Measurements from ENCODE around the gene TMCC3.
"Not testable (repeated sequence)": the region's sequence is repeated elsewhere in the genome, so short reads cannot be mapped to it uniquely, and the experiment has no call there.

TMCC3 gene

GRCh38 chr12:94560431-94561221, 89.7 kb downstream of the TMCC3 start:
- no peak for DNase-seq

- no peak for DNase-seq
Observed at GRCh38 chr12:94558612-94559011, 91.7 kb downstream of the TMCC3 start.

- DNase-seq: no peak
Observed at GRCh38 chr12:94557746-94558295, 92.5 kb downstream of the TMCC3 start.

- DNase-seq: no peak
Observed at GRCh38 chr12:94555687-94556086, 94.7 kb downstream of the TMCC3 start.

GRCh38 chr12:94553875-94554274, 96.5 kb downstream of the TMCC3 start:
- no peak for DNase-seq

- no peak for DNase-seq
Observed at GRCh38 chr12:94553130-94553519, 97.2 kb downstream of the TMCC3 start.

GRCh38 chr12:94551810-94552209, 98.5 kb downstream of the TMCC3 start:
- no peak for DNase-seq

- no peak for DNase-seq
Observed at GRCh38 chr12:94550964-94551363, 99.4 kb downstream of the TMCC3 start.

- DNase-seq: not testable (repeated sequence)
Observed at GRCh38 chr12:94548833-94549232, 101.5 kb downstream of the TMCC3 start.

GRCh38 chr12:94545935-94546771, 104.2 kb downstream of the TMCC3 start:
- DNase-seq: no peak

GRCh38 chr12:94544355-94544754, 106.0 kb downstream of the TMCC3 start:
- no peak for DNase-seq

- no peak for DNase-seq
Observed at GRCh38 chr12:94538318-94538717, 112.0 kb downstream of the TMCC3 start.

GRCh38 chr12:94536040-94536965, 114.1 kb downstream of the TMCC3 start:
- DNase-seq: no peak

- no peak for DNase-seq
Observed at GRCh38 chr12:94535510-94535921, 114.8 kb downstream of the TMCC3 start.

- no peak for DNase-seq
Observed at GRCh38 chr12:94534774-94535509, 115.4 kb downstream of the TMCC3 start.

- no peak for DNase-seq
Observed at GRCh38 chr12:94534278-94534677, 116.1 kb downstream of the TMCC3 start.

GRCh38 chr12:94532490-94533422, 117.6 kb downstream of the TMCC3 start:
- peak; percentile 60 for DNase-seq

GRCh38 chr12:94531196-94531720, 119.1 kb downstream of the TMCC3 start:
- DNase-seq: no peak

GRCh38 chr12:94525951-94526350, 124.4 kb downstream of the TMCC3 start:
- no peak for DNase-seq

All from T-helper 9 cell (primary cell).